ENCODE measurements around the gene STK24. TPM values are rescaled to one million over a fixed set of nuclear protein-coding genes. Genes with fewer than 3 reads are reported as not detected.

Gene STK24
- total RNA-seq, 2 donors from 2014 or later: 212 to 231 TPM

- peaks cover 78% of the 10 kb centered on the region for H3K4me1 Mint-ChIP-seq
- peak overlapping the region; percentile 89 for H3K4me3 Mint-ChIP-seq
- H3K9me3 Mint-ChIP-seq: no peaks in the 10 kb centered on the region
- no peaks in the 10 kb centered on the region for H3K27me3 Mint-ChIP-seq
- ATAC-seq (replicated peaks): no peak
- H3K36me3 Mint-ChIP-seq (ENCODE audit: low read depth): peaks cover 99% of the 10 kb centered on the region
- peak overlapping the region; percentile 87 for H3K27ac Mint-ChIP-seq
These were observed 38.0 kb downstream of the STK24 start for GRCh38 chr13:98538876-98539275.

DNA sequence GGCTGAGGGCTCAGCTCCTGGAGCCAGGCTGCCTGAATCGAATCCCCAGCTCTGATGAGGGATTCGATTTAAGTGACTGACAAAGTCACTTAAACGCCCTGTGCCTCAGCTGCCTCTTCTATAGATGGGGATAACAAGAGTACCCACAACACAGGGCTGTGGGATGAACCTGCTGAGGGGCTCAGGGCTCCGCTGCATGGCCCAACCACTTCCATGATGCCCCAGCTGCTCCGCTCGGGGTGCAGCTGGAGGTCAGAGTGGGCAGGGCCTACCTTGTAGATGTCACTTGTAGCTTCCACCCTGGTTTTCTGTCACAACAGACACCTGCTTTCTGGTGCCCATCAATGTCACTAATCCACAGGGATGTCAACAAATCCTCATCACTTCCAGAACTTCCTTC lies 39.2 kb downstream of the STK24 start:
- H3K27ac Mint-ChIP-seq: peak overlapping the region; percentile 87
- peak overlapping the region; percentile 89 for H3K4me3 Mint-ChIP-seq
- no peak for ATAC-seq (replicated peaks)
- H3K4me1 Mint-ChIP-seq: peaks cover 77% of the 10 kb centered on the region
- peaks cover 96% of the 10 kb centered on the region for H3K36me3 Mint-ChIP-seq (ENCODE audit: low read depth)
- no peaks in the 10 kb centered on the region for H3K9me3 Mint-ChIP-seq
- H3K27me3 Mint-ChIP-seq: no peaks in the 10 kb centered on the region

DNA sequence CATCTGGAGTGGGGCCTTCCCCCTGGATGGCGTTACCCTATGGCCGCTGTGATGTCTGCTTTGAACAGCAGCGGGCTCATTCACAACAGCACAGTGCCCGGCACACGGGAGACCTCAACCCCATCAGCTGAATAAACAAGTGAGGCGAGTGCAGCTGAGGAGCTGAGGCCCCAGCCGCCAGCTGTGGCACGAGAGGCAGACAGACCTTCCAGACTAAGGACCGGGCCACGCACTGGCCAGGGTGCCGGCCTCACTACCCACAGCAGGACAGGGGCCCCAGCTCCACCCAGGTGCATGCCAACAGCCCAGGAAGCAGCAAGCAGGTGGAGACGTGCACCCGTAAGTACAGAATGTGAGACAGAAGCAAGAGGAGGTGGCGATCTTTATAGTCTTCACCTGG lies 39.6 kb downstream of the STK24 start:
- Mint-ChIP-seq H3K36me3 (ENCODE audit: low read depth) (peaks cover 96% of the 10 kb centered on the region), H3K27ac (peak overlapping the region; percentile 87), H3K9me3 (no peaks in the 10 kb centered on the region), H3K4me1 (peaks cover 77% of the 10 kb centered on the region), H3K4me3 (peak overlapping the region; percentile 89), H3K27me3 (no peaks in the 10 kb centered on the region)
- no peak for ATAC-seq (replicated peaks)

DNA sequence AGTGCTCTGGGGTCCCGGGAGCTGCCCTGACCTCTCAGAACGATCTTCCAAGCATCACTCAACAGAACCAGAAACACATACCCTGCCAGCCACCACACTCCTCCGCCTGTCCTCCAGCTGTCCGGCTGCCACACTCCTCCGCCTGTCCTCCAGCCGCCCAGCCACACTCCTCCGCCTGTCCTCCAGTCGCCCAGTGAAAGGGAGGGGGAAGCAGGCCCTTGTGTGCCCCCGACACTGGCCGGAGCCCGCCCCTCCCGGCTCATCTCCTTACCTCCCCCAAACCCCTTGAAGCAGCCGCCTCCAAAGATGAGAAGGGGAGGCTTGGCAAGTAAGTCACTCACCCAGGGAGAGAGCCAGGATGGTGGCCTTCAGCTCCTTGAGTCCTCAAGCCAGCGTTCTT lies 40.2 kb downstream of the STK24 start:
- H3K9me3 Mint-ChIP-seq: no peaks in the 10 kb centered on the region
- peaks cover 96% of the 10 kb centered on the region for H3K36me3 Mint-ChIP-seq (ENCODE audit: low read depth)
- H3K27me3 Mint-ChIP-seq: no peaks in the 10 kb centered on the region
- peak overlapping the region; percentile 89 for H3K4me3 Mint-ChIP-seq
- H3K27ac Mint-ChIP-seq: peak overlapping the region; percentile 87
- ATAC-seq (replicated peaks): no peak
- H3K4me1 Mint-ChIP-seq: peaks cover 77% of the 10 kb centered on the region

DNA sequence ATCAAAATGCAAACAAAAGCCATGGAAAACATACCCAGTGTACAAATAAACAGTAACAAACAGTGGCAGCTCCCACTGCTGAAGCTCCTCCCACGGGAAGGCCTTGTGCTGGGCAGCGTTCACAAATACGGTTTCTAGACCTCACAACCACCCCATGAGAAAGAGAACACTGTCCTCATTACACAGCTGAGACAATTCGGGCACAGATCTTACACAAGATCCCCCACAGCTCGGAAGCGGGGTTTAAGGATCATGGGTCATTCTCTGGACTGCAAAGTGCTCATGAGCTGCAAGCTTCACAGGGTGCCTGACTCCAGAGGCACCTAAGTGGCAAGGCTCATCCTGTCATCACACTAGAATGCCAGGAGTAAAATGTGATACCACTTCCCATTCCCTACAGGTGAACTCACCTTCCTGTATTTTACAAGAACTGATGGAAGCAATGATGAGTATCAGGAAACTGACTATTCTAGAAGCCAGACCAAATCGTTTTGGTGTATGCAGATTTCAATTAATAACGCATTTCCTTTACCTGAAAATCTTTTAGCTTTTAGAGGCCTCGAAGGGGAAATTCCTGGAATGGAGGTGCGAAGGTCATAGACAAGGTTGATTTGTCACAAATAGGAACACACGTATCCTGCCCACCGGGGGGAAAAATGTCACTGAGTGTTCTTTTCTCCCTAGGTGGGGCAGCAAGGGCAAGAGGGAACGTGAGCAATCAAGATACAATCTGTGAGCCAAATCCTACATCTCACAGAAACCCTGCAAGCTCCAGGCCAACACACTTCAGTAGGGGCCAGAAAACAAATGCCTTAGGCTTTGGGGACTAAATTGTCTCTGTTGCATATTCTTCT lies 41.2 kb downstream of the STK24 start:
- no peaks in the 10 kb centered on the region for H3K27me3 Mint-ChIP-seq
- peak overlapping the region; percentile 89 for H3K4me3 Mint-ChIP-seq
- peaks cover 79% of the 10 kb centered on the region for H3K4me1 Mint-ChIP-seq
- ATAC-seq (replicated peaks): peak; percentile 39
- H3K27ac Mint-ChIP-seq: peak overlapping the region; percentile 87
- H3K9me3 Mint-ChIP-seq: no peaks in the 10 kb centered on the region
- H3K36me3 Mint-ChIP-seq (ENCODE audit: low read depth): peaks cover 96% of the 10 kb centered on the region

- H3K4me3 Mint-ChIP-seq: peak overlapping the region; percentile 89
- H3K4me1 Mint-ChIP-seq: peaks cover 82% of the 10 kb centered on the region
- no peak for ATAC-seq (replicated peaks)
- peak overlapping the region; percentile 84 for H3K27ac Mint-ChIP-seq
- peaks cover 96% of the 10 kb centered on the region for H3K36me3 Mint-ChIP-seq (ENCODE audit: low read depth)
- no peaks in the 10 kb centered on the region for H3K27me3 Mint-ChIP-seq
- H3K9me3 Mint-ChIP-seq: no peaks in the 10 kb centered on the region
These were observed 42.1 kb downstream of the STK24 start for GRCh38 chr13:98534821-98535220.

GRCh38 chr13:98533912-98534311 lies 43.0 kb downstream of the STK24 start:
- Mint-ChIP-seq H3K9me3 (no peaks in the 10 kb centered on the region), H3K4me3 (peak overlapping the region; percentile 89), H3K27me3 (no peaks in the 10 kb centered on the region), H3K36me3 (ENCODE audit: low read depth) (peaks cover 96% of the 10 kb centered on the region), H3K27ac (peak overlapping the region; percentile 84), H3K4me1 (peaks cover 82% of the 10 kb centered on the region)
- ATAC-seq (replicated peaks): peak; percentile 69

DNA sequence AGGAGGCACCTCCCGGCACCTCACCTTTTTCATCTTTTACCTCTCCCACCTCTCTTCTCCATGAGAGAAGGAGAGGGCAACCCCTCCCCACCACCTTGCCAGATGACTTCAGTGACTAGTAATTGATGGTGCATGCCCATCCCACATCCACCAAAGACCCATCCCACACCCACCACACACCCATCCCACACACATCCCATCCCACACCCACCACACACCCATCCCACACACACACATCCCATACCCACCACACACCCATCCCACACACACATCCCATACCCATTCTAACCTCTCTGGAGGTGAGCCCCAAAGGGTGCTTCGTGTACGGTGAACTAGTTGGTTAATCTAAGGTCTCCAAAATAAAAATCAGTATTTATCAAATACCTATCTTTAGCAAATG lies 44.7 kb downstream of the STK24 start:
- ATAC-seq (replicated peaks): no peak
- H3K4me3 Mint-ChIP-seq: peak overlapping the region; percentile 90
- peak overlapping the region; percentile 99 for H3K27ac Mint-ChIP-seq
- H3K27me3 Mint-ChIP-seq: no peaks in the 10 kb centered on the region
- H3K9me3 Mint-ChIP-seq: no peaks in the 10 kb centered on the region
- H3K36me3 Mint-ChIP-seq (ENCODE audit: low read depth): peaks cover 92% of the 10 kb centered on the region
- peaks cover 84% of the 10 kb centered on the region for H3K4me1 Mint-ChIP-seq

DNA sequence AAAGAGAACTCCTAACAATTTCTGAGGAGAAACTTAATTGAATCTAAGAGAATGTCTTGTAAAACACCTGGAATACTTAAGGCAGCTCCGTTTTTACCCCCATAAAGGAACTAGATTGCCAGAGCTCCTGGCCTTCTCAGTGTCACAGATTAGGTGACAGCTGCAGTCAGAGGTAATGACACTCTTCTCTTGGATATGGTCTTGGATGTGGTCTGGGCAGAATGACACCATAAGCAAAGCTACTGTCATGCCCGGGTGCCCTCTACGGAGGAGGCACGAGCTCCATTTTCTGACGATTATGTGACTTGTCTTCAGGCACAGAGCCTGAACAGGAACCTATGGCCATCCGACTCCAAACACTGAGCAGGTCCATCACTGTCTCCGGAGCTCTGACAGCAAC lies 46.7 kb downstream of the STK24 start:
- no peaks in the 10 kb centered on the region for H3K9me3 Mint-ChIP-seq
- peaks cover 90% of the 10 kb centered on the region for H3K36me3 Mint-ChIP-seq (ENCODE audit: low read depth)
- no peak for ATAC-seq (replicated peaks)
- H3K27ac Mint-ChIP-seq: peak overlapping the region; percentile 99
- peak overlapping the region; percentile 90 for H3K4me3 Mint-ChIP-seq
- no peaks in the 10 kb centered on the region for H3K27me3 Mint-ChIP-seq
- H3K4me1 Mint-ChIP-seq: peaks cover 82% of the 10 kb centered on the region

- Mint-ChIP-seq H3K4me1 (peaks cover 81% of the 10 kb centered on the region), H3K9me3 (no peaks in the 10 kb centered on the region), H3K4me3 (peak overlapping the region; percentile 90), H3K27me3 (no peaks in the 10 kb centered on the region), H3K27ac (peak overlapping the region; percentile 99), H3K36me3 (ENCODE audit: low read depth) (peaks cover 86% of the 10 kb centered on the region)
- no peak for ATAC-seq (replicated peaks)
These were observed 47.7 kb downstream of the STK24 start for GRCh38 chr13:98529171-98529570.

DNA sequence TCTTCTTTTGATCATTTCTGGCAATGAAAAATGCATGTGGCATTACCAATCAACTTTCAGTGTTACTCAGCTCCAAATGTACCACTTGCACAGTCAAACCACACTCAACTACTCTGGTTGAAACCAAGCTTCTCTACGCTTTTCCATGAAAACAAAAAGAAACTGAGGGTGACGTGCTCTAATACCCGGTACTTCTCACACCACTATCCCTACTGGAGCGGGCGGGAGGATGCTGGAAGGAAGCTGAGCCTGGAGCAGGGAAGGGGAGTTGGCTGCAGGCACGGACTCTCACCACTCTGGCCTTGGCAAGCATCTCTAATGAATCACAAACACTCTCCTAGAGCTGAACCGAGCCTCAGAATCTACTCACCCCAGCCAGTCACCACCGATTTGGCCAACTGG lies 48.2 kb downstream of the STK24 start:
- peaks cover 81% of the 10 kb centered on the region for H3K4me1 Mint-ChIP-seq
- peak; percentile 78 for ATAC-seq (replicated peaks)
- H3K4me3 Mint-ChIP-seq: peak overlapping the region; percentile 90
- H3K27ac Mint-ChIP-seq: peak overlapping the region; percentile 99
- H3K36me3 Mint-ChIP-seq (ENCODE audit: low read depth): peaks cover 86% of the 10 kb centered on the region
- H3K9me3 Mint-ChIP-seq: no peaks in the 10 kb centered on the region
- no peaks in the 10 kb centered on the region for H3K27me3 Mint-ChIP-seq

GRCh38 chr13:98527526-98527925 lies 49.4 kb downstream of the STK24 start:
- H3K27me3 Mint-ChIP-seq: no peaks in the 10 kb centered on the region
- peaks cover 85% of the 10 kb centered on the region for H3K36me3 Mint-ChIP-seq (ENCODE audit: low read depth)
- H3K9me3 Mint-ChIP-seq: no peaks in the 10 kb centered on the region
- H3K4me1 Mint-ChIP-seq: peaks cover 83% of the 10 kb centered on the region
- H3K27ac Mint-ChIP-seq: peak overlapping the region; percentile 99
- ATAC-seq (replicated peaks): no peak
- H3K4me3 Mint-ChIP-seq: peak overlapping the region; percentile 90

DNA sequence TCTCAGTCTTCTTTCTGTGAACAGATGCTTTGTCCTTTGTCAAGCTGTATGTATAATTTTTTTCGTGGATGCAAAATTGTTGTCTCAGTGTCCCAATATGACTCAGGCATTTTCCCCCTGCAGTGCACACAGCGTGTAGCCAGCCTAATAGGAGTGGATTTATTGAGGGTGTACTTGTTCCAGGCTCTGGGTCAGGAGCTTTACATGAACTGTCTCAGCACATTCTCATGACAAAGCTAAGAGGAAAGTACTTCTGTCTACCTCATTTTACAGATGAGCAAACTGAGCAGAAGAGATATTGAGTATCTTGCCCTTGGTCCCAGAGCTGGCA lies 50.8 kb downstream of the STK24 start:
- H3K27ac Mint-ChIP-seq: peak overlapping the region; percentile 99
- ATAC-seq (replicated peaks): peak; percentile 7
- H3K27me3 Mint-ChIP-seq: no peaks in the 10 kb centered on the region
- peaks cover 83% of the 10 kb centered on the region for H3K4me1 Mint-ChIP-seq
- H3K36me3 Mint-ChIP-seq (ENCODE audit: low read depth): peaks cover 77% of the 10 kb centered on the region
- peak overlapping the region; percentile 90 for H3K4me3 Mint-ChIP-seq
- no peaks in the 10 kb centered on the region for H3K9me3 Mint-ChIP-seq

- peak overlapping the region; percentile 99 for H3K27ac Mint-ChIP-seq
- H3K27me3 Mint-ChIP-seq: no peaks in the 10 kb centered on the region
- H3K4me3 Mint-ChIP-seq: peak overlapping the region; percentile 90
- H3K36me3 Mint-ChIP-seq (ENCODE audit: low read depth): peaks cover 72% of the 10 kb centered on the region
- no peaks in the 10 kb centered on the region for H3K9me3 Mint-ChIP-seq
- ATAC-seq (replicated peaks): no peak
- peaks cover 81% of the 10 kb centered on the region for H3K4me1 Mint-ChIP-seq
These were observed 51.3 kb downstream of the STK24 start for GRCh38 chr13:98525456-98526181.

DNA sequence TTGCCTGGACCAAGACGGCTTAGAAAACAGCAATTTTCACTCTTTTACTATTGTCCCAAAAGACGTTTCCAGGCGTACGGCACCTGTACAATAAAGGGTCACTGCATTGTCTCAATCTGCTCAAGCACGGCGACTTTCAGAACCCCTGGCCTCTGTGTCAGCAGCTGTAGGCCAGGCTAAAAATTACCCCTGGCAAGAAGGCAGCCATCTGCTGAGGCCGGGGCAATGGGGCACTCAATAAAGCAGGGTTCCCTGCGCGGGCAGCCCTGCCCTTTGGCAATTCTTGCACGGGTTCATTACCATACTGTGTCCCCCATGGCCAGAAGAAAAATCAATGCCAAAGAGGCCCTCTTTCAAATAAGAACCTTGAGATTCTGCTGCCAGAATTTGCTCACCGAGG lies 52.1 kb downstream of the STK24 start:
- Mint-ChIP-seq H3K4me3 (peak overlapping the region; percentile 90), H3K27ac (peak overlapping the region; percentile 91), H3K36me3 (ENCODE audit: low read depth) (peaks cover 68% of the 10 kb centered on the region), H3K9me3 (no peaks in the 10 kb centered on the region), H3K4me1 (peaks cover 79% of the 10 kb centered on the region), H3K27me3 (no peaks in the 10 kb centered on the region)
- ATAC-seq (replicated peaks): no peak

Data from activated T-helper 17 cell treated with anti-CD3 and anti-CD28 coated beads, Interleukin-2, amount 50 U/mL, for 72 hours (primary cell).